ENCODE results near the gene LMF2. TPM values are rescaled to one million over a fixed set of nuclear protein-coding genes. Genes with fewer than 3 reads are reported as not detected.

The LMF2 gene
- total RNA-seq, 1 donor from 2014 or later: 57.0 TPM

DNA sequence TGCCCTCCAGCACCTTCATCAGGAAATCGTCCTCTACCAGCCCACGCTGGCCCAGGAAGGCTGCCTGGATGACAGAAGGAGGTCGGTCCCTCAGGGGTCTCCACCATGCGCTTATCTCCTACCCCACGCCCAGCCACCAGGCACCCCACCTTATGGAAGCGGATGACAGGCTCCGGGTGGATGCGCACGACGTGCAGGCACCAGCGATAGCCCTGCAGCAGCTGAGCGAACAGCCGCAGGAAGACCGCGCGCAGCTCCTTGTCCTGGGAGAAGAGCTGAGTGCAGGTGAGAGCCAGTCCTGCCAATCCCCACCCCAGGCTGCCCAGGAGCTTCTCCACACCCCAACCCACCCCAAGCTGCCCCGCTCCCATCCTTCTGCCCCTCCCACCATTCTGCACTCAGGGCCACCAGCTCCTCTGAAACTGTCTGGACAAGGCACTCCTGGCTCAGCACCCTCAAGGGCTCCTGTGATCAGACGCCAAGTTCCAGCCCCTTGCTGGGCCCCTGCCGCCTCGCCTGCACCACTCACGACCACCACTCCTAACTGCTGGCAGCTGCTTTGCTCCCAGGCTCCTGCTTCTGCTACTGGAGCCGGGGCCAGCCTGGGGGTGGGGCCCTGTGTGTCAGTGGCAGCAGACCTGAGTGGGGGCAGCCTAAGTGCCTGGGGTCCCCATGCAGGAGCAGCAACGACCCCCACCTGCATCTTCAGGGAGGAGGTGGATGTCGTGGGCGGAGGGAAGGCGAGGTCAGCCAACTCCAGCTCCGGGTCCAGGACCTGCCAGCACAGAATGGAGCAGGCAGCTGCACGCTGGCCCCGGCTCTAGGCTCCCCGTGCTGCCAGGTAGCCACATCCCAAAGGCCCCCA lies 42.2 kb downstream of the LMF2 start:
- TF ChIP-seq, protein P1, sequence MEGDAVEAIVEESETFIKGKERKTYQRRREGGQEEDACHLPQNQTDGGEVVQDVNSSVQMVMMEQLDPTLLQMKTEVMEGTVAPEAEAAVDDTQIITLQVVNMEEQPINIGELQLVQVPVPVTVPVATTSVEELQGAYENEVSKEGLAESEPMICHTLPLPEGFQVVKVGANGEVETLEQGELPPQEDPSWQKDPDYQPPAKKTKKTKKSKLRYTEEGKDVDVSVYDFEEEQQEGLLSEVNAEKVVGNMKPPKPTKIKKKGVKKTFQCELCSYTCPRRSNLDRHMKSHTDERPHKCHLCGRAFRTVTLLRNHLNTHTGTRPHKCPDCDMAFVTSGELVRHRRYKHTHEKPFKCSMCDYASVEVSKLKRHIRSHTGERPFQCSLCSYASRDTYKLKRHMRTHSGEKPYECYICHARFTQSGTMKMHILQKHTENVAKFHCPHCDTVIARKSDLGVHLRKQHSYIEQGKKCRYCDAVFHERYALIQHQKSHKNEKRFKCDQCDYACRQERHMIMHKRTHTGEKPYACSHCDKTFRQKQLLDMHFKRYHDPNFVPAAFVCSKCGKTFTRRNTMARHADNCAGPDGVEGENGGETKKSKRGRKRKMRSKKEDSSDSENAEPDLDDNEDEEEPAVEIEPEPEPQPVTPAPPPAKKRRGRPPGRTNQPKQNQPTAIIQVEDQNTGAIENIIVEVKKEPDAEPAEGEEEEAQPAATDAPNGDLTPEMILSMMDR (IDR thresholded peaks at IDR 0.05): no peak
- TF ChIP-seq POLR2AphosphoS5 (IDR thresholded peaks at IDR 0.05; ENCODE audit: insufficient read depth in 1 of 2, low read depth in 1 of 2) (no peak), POLR2A (IDR thresholded peaks at IDR 0.05) (no peak)
- Histone ChIP-seq H3K4me3 (no peak overlapping the region), H3K4me1 (peaks cover 26% of the 10 kb centered on the region), H3K27me3 (no peaks in the 10 kb centered on the region), H3K36me3 (peaks cover 0 to 78% of the 10 kb centered on the region in 2 donors), H3K27ac (no peak overlapping the region), H3K9me3 (no peaks in the 10 kb centered on the region)
- DNase-seq (ENCODE audit: extremely low spot score in 2 of 2): no peak
- intact Hi-C loops (cut with DNase I): no loop called here

DNA sequence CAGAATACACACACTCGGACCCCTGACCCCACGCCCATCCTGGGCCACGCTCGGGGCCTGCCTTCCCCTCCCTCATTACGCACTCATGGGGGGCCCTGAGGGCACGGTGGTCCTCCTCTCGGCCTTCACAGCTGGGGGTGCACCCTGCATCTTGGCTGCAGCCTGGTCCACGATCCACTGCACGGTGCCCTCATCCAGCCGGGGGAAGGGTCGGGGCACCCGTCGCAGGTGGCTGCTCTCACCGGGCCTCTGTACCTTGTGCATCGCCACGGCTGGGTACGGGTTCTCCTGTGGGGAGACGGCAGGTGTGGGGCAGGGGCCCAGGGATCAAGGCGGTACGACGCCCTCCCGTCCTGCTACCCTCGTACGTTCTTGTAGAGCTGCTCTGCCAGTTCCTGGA lies 43.1 kb downstream of the LMF2 start:
- peaks cover 0 to 86% of the 10 kb centered on the region in 2 donors for H3K36me3 ChIP-seq
- no peak for TF ChIP-seq POLR2AphosphoS5 (IDR thresholded peaks at IDR 0.05; ENCODE audit: insufficient read depth in 1 of 2, low read depth in 1 of 2)
- TF ChIP-seq POLR2A (IDR thresholded peaks at IDR 0.05): no peak
- TF ChIP-seq, protein P1 (IDR thresholded peaks at IDR 0.05): no peak
- intact Hi-C loops (cut with DNase I): no loop called here

GRCh38 chr22:50463188-50463900 lies 44.2 kb downstream of the LMF2 start:
- no peaks in the 10 kb centered on the region for H3K9me3 ChIP-seq
- TF ChIP-seq POLR2A (IDR thresholded peaks at IDR 0.05): no peak
- TF ChIP-seq, protein P1 (IDR thresholded peaks at IDR 0.05): no peak
- TF ChIP-seq POLR2AphosphoS5 (IDR thresholded peaks at IDR 0.05; ENCODE audit: insufficient read depth in 1 of 2, low read depth in 1 of 2): no peak
- no peak overlapping the region for H3K4me3 ChIP-seq
- H3K27me3 ChIP-seq: no peaks in the 10 kb centered on the region
- no peak overlapping the region for H3K27ac ChIP-seq
- intact Hi-C loops (cut with DNase I): no loop called here
- peaks cover 0 to 97% of the 10 kb centered on the region in 2 donors for H3K36me3 ChIP-seq
- DNase-seq (ENCODE audit: extremely low spot score in 2 of 2): no peak
- H3K4me1 ChIP-seq: peaks cover 6% of the 10 kb centered on the region

More for the DNA sequence above, 43.1 kb downstream of the LMF2 start:
- Histone ChIP-seq H3K27ac (no peak overlapping the region), H3K9me3 (no peaks in the 10 kb centered on the region), H3K4me1 (peaks cover 17% of the 10 kb centered on the region), H3K4me3 (no peak overlapping the region), H3K27me3 (no peaks in the 10 kb centered on the region)
- no peak for DNase-seq (ENCODE audit: extremely low spot score in 2 of 2)

DNA sequence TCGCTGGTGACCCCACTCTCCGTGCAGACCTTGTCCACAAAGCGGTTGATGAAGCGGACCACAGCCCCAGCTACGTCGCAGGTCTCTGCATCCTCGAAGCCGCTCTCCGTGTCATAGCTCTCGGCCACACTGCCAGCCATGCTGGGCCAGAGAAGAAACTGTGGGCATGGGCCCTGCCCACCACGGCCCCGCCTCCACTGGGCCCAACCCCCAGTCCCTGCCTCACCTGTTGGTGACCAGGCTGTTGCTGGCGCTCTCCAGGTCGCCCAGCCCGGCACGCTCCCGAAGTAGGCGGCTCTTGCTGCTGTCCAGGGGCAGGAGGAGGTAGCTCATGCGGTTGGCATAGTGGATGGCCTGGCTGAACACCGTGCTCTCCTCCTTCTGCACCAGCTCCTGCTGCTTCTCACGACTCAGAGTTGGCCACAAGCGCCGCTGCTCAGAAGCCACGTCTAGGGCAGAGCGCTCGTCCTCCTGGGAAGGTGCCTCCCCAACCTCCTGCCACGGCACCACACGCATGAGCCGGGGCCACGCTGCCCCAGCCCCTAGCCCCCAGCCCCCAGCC lies 45.4 kb downstream of the LMF2 start:
- Histone ChIP-seq H3K36me3 (peaks cover 0 to 97% of the 10 kb centered on the region in 2 donors), H3K9me3 (no peaks in the 10 kb centered on the region), H3K27ac (no peak overlapping the region), H3K4me1 (no peaks in the 10 kb centered on the region), H3K27me3 (no peaks in the 10 kb centered on the region), H3K4me3 (no peak overlapping the region)
- TF ChIP-seq POLR2AphosphoS5 (IDR thresholded peaks at IDR 0.05; ENCODE audit: insufficient read depth in 1 of 2, low read depth in 1 of 2) (no peak), POLR2A (IDR thresholded peaks at IDR 0.05) (no peak)
- TF ChIP-seq, protein P1 (IDR thresholded peaks at IDR 0.05): no peak
- DNase-seq (ENCODE audit: extremely low spot score in 2 of 2): no peak
- intact Hi-C loops (cut with DNase I): no loop called here
